Osteocyte (in vitro differentiated cells): ENCODE measurements around the gene MYL3. TPM values are rescaled to one million over a fixed set of nuclear protein-coding genes. Genes with fewer than 3 reads are reported as not detected.

ENCODE experiments used
- DNase-seq: peaks from one replicate; pipeline ENCODE4 v3.0.0; 2021; ENCODE audit warnings: mixed read lengths; ENCODE audit not compliant: unreplicated experiment; ENCODE audit errors: extremely low spot score
- H3K27ac Mint-ChIP-seq: one replicate; pipeline ENCODE4 v1.8.0; 2021; ENCODE audit warnings: mild to moderate bottlenecking, mixed read lengths; ENCODE audit not compliant: unreplicated experiment
- H3K27me3 Mint-ChIP-seq: one replicate; pipeline ENCODE4 v1.8.0; 2021; ENCODE audit warnings: mixed read lengths; ENCODE audit not compliant: unreplicated experiment
- H3K36me3 Mint-ChIP-seq: one replicate; pipeline ENCODE4 v1.8.0; 2021; ENCODE audit warnings: mixed read lengths; ENCODE audit not compliant: unreplicated experiment
- H3K4me1 Mint-ChIP-seq: one replicate; pipeline ENCODE4 v1.8.0; 2021; ENCODE audit warnings: mixed read lengths; ENCODE audit not compliant: unreplicated experiment
- H3K4me3 Mint-ChIP-seq: one replicate; pipeline ENCODE4 v1.8.0; 2021; ENCODE audit warnings: mild to moderate bottlenecking, moderate library complexity, mixed read lengths; ENCODE audit not compliant: unreplicated experiment
- H3K9me3 Mint-ChIP-seq: one replicate; pipeline ENCODE4 v1.8.0; 2021; ENCODE audit warnings: mixed read lengths; ENCODE audit not compliant: unreplicated experiment
- total RNA-seq: library from RNA; stranded (reverse); gene quantifications from 2 replicates; pipeline ENCODE4 v1.2.1, GENCODE V29; 2021
- TF ChIP-seq, protein P1 (sequence below): fragments of 200-600 bp; sonication (generic); IDR thresholded peaks from 2 replicates; pipeline ENCODE4 v1.5.0; 2021; ENCODE audit warnings: antibody characterized with exemption, mild to moderate bottlenecking, moderate library complexity

MYL3 gene
- total RNA-seq, 1 donor from 2014 or later, result 1.6 TPM

DNA sequence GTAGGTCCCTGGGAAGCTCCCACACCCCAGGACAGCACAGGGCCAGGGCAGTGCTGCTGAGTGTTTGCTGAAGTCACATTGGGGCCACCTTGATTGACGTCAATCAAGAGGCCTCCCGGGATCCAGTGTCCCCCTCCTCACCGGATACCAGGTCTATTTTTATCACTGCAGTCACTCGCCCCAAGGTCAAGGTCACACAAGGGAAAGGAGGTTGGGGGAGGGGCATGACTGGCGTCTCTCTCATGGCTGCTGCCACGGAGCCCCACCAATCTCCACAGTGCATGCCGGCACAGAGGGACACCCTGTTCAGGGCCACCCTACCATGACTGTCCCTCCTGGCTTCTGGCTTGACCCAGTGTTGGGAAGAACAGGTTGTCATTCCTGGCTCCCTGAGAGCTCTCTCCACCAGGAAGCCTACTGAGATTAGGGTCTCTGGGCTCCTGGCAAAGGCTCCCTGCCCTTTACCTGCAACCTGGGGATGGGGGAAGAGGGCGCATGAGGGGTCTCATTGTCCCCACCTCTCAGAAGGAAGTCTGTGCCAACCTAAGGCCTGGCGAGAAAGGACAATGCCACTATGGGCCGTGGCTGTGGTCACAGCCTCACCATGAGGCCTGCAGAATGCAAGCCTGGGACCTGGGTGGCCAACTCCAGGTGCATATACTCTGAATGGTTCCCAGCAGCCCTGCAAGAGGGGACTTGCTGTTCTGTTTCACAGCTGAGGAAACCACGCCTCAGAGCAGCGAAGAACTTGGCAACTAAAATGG is 1.5 kb downstream of the MYL3 start:
- TF ChIP-seq, protein P1, sequence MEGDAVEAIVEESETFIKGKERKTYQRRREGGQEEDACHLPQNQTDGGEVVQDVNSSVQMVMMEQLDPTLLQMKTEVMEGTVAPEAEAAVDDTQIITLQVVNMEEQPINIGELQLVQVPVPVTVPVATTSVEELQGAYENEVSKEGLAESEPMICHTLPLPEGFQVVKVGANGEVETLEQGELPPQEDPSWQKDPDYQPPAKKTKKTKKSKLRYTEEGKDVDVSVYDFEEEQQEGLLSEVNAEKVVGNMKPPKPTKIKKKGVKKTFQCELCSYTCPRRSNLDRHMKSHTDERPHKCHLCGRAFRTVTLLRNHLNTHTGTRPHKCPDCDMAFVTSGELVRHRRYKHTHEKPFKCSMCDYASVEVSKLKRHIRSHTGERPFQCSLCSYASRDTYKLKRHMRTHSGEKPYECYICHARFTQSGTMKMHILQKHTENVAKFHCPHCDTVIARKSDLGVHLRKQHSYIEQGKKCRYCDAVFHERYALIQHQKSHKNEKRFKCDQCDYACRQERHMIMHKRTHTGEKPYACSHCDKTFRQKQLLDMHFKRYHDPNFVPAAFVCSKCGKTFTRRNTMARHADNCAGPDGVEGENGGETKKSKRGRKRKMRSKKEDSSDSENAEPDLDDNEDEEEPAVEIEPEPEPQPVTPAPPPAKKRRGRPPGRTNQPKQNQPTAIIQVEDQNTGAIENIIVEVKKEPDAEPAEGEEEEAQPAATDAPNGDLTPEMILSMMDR, result no peak
- Mint-ChIP-seq H3K27ac (no peak overlapping the region), H3K27me3 (peaks cover 21% of the 10 kb centered on the region), H3K4me1 (peaks cover 4% of the 10 kb centered on the region), H3K9me3 (no peaks in the 10 kb centered on the region), H3K4me3 (no peak overlapping the region), H3K36me3 (no peaks in the 10 kb centered on the region)
- DNase-seq, result no peak

DNA sequence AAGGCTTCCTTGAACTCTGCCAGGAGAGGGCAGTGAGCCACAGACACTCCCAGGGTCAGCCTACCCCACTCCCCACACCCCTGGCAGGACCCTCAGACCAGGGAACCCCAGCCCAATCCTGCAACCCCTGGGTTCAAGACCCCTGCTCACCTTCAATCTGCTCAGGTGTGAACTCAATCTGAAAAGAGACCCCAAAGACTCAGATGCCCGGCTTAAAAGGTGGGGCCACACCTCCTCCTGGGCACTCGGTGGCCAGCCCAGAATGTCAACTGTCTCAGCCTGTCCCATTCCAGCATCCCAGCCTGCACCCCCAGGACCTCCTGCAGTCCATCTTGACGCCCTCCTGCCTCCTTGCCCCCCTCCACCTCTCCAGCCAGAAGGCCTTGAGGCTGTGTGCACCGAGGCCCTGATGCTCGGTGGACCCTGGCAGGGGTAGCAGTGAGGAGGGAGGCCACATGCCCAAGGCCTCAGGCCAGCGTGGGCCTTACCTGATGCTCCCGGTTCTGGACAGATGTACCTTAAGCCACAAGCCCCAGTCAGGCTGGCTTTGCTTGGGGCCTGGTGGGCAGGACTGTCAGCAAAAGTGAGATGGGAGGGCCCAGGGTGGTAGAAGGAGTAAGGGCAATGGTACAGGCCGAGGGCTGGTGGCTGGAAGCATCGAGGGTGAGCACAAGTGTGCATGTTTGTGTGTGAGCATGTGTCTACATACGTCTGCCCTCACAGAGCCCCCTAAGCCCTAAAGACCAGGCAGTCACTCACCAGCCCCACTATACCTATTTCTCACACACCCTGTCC is 2.2 kb downstream of the MYL3 start:
- H3K9me3 Mint-ChIP-seq, result no peaks in the 10 kb centered on the region
- no peak overlapping the region for H3K27ac Mint-ChIP-seq
- no peaks in the 10 kb centered on the region for H3K36me3 Mint-ChIP-seq
- peaks cover 4% of the 10 kb centered on the region for H3K4me1 Mint-ChIP-seq
- H3K4me3 Mint-ChIP-seq, result no peak overlapping the region
- DNase-seq, result no peak
- TF ChIP-seq, protein P1, result no peak
- peaks cover 26% of the 10 kb centered on the region for H3K27me3 Mint-ChIP-seq

DNA sequence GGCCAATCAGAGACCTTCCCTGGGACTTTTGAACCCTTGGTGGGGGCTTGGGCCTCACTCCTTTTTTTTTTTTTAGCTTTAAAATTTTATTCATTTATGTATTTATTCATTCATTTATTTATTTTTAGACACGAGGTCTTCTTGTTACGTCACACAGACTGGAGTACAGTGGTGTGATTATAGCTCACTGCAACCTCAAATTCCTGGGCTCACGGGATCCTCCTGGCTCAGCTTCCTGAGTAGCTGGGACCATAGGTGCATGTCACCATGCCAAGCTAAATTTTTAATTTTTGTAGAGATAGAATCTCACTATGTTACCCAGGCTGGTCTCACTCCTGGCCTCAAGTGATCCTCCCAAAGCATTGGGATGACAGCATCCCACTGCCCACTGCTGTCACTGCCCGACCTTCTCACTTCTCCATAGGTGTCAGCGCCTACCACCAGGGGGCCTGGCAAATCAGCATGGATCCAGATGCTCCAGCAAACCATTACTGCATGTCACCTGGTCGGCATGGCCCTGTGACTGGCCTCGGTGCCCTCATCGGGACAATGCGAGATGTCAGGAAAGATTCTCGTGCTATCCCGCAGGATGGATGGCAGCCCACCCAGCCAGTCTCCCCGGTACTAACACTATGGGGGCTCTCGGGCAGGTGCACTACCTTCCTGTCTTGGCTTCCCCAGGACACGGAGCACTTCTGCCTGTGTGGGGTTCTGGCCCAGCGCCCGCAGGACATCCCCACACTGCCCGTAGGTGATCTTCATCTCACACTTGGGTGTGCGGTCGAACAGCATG is 3.0 kb downstream of the MYL3 start:
- Mint-ChIP-seq H3K9me3 (no peaks in the 10 kb centered on the region), H3K4me1 (peaks cover 4% of the 10 kb centered on the region), H3K27me3 (peaks cover 26% of the 10 kb centered on the region), H3K36me3 (no peaks in the 10 kb centered on the region), H3K4me3 (no peak overlapping the region), H3K27ac (no peak overlapping the region)
- no peak for DNase-seq
- TF ChIP-seq, protein P1, result peak; percentile 35

DNA sequence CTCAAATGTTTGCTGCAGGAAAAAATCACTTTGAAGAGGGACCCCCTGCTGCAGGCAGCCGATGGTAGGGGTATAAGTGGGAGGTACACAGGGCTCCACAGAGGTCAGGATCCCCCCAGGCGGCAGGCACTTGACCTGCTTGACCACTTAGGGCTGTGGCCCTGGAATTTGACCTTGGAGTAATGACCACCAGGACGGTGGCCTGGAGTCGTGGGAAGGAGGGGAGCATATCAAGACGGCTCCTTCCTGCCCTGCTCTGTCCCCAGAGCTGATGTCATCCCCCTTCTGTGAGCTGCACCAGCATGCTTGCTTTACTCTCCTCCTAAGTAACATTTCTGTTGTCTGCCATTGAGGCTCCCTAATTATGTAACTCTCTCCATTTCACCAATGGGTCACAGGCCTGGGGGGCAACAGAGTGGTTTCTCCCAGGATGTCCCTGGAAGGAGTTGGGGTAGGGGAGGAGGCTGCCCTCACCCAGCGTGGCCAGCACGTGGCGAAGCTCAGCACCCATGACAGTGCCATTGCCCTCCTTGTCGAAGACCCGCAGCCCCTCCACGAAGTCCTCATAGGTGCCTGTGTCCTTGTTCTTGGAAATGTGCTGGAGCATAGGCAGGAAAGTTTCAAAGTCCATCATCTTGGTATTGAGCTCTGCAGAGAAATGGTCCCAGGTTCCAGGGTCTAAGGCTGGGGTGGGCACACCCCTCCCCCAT is 4.1 kb downstream of the MYL3 start:
- H3K27ac Mint-ChIP-seq, result no peak overlapping the region
- peaks cover 2% of the 10 kb centered on the region for H3K4me1 Mint-ChIP-seq
- no peaks in the 10 kb centered on the region for H3K36me3 Mint-ChIP-seq
- peaks cover 30% of the 10 kb centered on the region for H3K27me3 Mint-ChIP-seq
- TF ChIP-seq, protein P1, result no peak
- H3K4me3 Mint-ChIP-seq, result no peak overlapping the region
- H3K9me3 Mint-ChIP-seq, result no peaks in the 10 kb centered on the region
- no peak for DNase-seq
